Mesodermal cell (in vitro differentiated cells): ENCODE results near the gene B3GNT9.

Source experiments
- H3K27ac ChIP-seq: 2 replicates; pipeline ENCODE4 v1.7.0; 2013; ENCODE audit warnings: mild to moderate bottlenecking, low read depth, low read length, moderate library complexity; ENCODE audit not compliant: severe bottlenecking
- H3K36me3 ChIP-seq: 2 replicates; pipeline ENCODE4 v1.7.1; 2013; ENCODE audit warnings: mild to moderate bottlenecking, low read length, moderate library complexity; ENCODE audit not compliant: control insufficient read depth, insufficient read depth
- H3K4me1 ChIP-seq: one replicate; pipeline ENCODE4 v1.7.1; 2013; ENCODE audit warnings: mild to moderate bottlenecking, low read length; ENCODE audit not compliant: insufficient read depth, control insufficient read depth, poor library complexity, severe bottlenecking
- H3K4me3 ChIP-seq: 2 replicates; pipeline ENCODE4 v1.7.0; 2013; ENCODE audit warnings: low read length, control low read depth, mild to moderate bottlenecking; ENCODE audit not compliant: insufficient read depth, poor library complexity, severe bottlenecking; ENCODE audit errors: extremely low read depth
- H3K9me3 ChIP-seq: 2 replicates; pipeline ENCODE4 v1.7.1; 2013; ENCODE audit warnings: mild to moderate bottlenecking, low read length, moderate library complexity; ENCODE audit not compliant: control insufficient read depth
- WGBS, 2 experiments: methylation state at CpG; one replicate each; pipeline ENCODE4 v1.1.5; 2013; ENCODE audit warnings: missing lambda C conversion rate in 2 of 2; ENCODE audit not compliant: insufficient coverage in 2 of 2; 5-methylcytosine and 5-hydroxymethylcytosine counted together

The B3GNT9 gene

DNA sequence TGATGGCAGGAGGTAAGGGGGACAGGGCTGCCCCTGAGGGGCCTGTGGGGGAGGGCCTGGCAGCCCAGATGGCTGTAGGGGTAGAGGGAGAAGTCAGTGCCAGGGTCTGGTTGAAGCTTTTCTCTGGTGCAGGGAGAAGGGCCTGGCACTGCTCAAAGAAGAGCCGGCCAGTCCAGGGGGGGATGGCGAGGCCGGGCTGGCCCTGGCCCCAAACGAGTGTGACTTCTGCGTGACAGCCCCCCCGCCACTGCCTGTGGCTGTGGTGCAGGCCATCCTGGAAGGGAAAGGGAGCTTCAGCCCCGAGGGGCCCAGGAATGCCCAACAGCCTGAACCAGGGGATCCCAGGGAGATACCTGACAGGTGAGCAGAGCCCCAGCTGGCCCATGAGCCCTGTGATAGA is 16.8 kb upstream of the B3GNT9 start:
- WGBS, 2 experiments: 67 to 87% methylated on average over 7 of the region's 7 CpGs
- Histone ChIP-seq H3K9me3 (no peaks in the 10 kb centered on the region), H3K36me3 (no peaks in the 10 kb centered on the region), H3K4me1 (peaks cover 24% of the 10 kb centered on the region), H3K27ac (no peak overlapping the region), H3K4me3 (no peak overlapping the region)

GRCh38 chr16:67166598-67167168 is 15.9 kb upstream of the B3GNT9 start:
- H3K9me3 ChIP-seq: no peaks in the 10 kb centered on the region
- WGBS, 2 experiments: 60 to 79% methylated on average over 2 to 5 of the region's 5 CpGs
- H3K36me3 ChIP-seq: no peaks in the 10 kb centered on the region

GRCh38 chr16:67166110-67166547 is 15.3 kb upstream of the B3GNT9 start:
- no peaks in the 10 kb centered on the region for H3K36me3 ChIP-seq
- no peak overlapping the region for H3K4me3 ChIP-seq
- H3K9me3 ChIP-seq: no peaks in the 10 kb centered on the region
- peaks cover 21% of the 10 kb centered on the region for H3K4me1 ChIP-seq
- WGBS, 2 experiments: 24 to 50% methylated on average over 2 to 9 of the region's 18 CpGs
- no peak overlapping the region for H3K27ac ChIP-seq

More at GRCh38 chr16:67166598-67167168, 15.9 kb upstream of the B3GNT9 start:
- H3K4me1 ChIP-seq: peaks cover 24% of the 10 kb centered on the region
- no peak overlapping the region for H3K27ac ChIP-seq
- H3K4me3 ChIP-seq: no peak overlapping the region

GRCh38 chr16:67165121-67166078 is 14.6 kb upstream of the B3GNT9 start:
- Histone ChIP-seq H3K9me3 (no peaks in the 10 kb centered on the region), H3K36me3 (no peaks in the 10 kb centered on the region), H3K27ac (no peak overlapping the region), H3K4me1 (peaks cover 23% of the 10 kb centered on the region), H3K4me3 (no peak overlapping the region)
- WGBS, 2 experiments: 4% methylated on average over 55 to 56 of the region's 85 CpGs

DNA sequence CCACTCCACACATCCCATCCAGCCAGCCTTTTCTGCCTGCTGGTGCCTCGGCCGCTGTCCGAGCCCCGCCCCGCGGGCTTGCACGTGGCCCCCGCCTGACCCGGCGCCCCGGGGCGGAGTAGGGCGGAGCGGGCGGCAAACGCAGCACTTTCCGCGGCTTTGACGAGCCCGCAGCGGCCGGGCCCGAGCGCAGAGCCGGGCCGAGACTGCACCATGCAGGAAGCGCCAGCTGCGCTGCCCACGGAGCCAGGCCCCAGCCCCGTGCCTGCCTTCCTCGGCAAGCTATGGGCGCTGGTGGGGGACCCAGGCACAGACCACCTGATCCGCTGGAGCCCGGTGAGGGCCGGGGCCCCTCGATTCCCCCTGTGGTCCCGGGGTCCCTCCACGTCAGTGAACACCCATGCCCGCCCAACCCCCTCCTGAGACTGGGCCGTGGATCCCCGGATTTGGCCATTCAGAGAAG is 13.8 kb upstream of the B3GNT9 start, which contains the start of gene HSF4:
HSF4 (plus strand) TSS at position 147 of the 463 bp plus-strand sequence; CDS start at position 214, 67 bp downstream.
- no peaks in the 10 kb centered on the region for H3K9me3 ChIP-seq
- H3K4me3 ChIP-seq: peak within 1 kb of the TSS; percentile 25
- H3K4me1 ChIP-seq: peaks cover 22% of the 10 kb centered on the region
- H3K27ac ChIP-seq: no peak within 1 kb of the TSS
- no peaks in the 10 kb centered on the region for H3K36me3 ChIP-seq
- 2 to 4% methylated on average over 25 to 38 of the region's 41 CpGs for WGBS, 2 experiments

DNA sequence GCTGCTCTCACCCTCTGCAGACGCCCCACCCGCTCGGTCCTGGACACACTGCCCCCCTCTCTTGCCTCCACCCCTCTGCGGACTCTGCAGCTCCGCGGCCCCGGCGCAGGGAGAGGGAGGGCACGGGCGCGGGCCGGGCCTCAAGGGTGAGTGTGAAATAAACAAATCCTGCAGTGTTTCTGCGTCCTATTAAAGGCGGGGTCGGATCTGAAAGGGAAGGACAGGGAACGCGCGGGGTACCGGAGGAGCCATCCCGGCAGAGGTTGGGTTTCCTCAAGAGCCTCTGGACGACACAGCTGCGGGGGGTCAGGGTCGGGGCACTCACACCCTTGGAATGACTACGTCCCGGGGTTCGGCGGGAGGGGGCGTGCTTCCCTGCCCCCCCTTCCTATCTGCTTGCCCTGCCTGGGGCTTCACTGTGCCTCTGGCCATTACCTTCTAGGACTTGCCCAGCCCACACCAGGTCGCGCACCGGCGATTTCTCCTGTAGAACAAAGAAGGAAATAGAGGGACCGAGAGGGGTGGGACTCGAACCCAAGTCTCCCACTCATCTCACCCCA is 13.3 kb upstream of the B3GNT9 start:
- Histone ChIP-seq H3K36me3 (no peaks in the 10 kb centered on the region), H3K9me3 (no peaks in the 10 kb centered on the region), H3K4me3 (peak overlapping the region; percentile 25), H3K27ac (no peak overlapping the region), H3K4me1 (peaks cover 21% of the 10 kb centered on the region)
- WGBS, 2 experiments: 3% methylated on average over 11 to 14 of the region's 34 CpGs

GRCh38 chr16:67163164-67163998 is 12.6 kb upstream of the B3GNT9 start:
- 2% methylated on average over 69 to 86 of the region's 99 CpGs for WGBS, 2 experiments
- no peaks in the 10 kb centered on the region for H3K9me3 ChIP-seq
- H3K4me3 ChIP-seq: peak overlapping the region; percentile 25
- H3K27ac ChIP-seq: no peak overlapping the region
- peaks cover 25% of the 10 kb centered on the region for H3K4me1 ChIP-seq
- no peaks in the 10 kb centered on the region for H3K36me3 ChIP-seq

- Histone ChIP-seq H3K27ac (no peak overlapping the region), H3K4me1 (peaks cover 25% of the 10 kb centered on the region), H3K9me3 (no peaks in the 10 kb centered on the region), H3K4me3 (peak overlapping the region; percentile 25), H3K36me3 (no peaks in the 10 kb centered on the region)
- WGBS, 2 experiments: 5 to 7% methylated on average over 35 to 44 of the region's 44 CpGs
Measured at GRCh38 chr16:67162506-67163163, 11.8 kb upstream of the B3GNT9 start.

GRCh38 chr16:67161595-67162058 is 10.8 kb upstream of the B3GNT9 start:
- H3K27ac ChIP-seq: no peak overlapping the region
- H3K4me1 ChIP-seq: peaks cover 25% of the 10 kb centered on the region
- WGBS, 2 experiments: 22 to 23% methylated on average over 22 of the region's 25 CpGs
- no peak overlapping the region for H3K4me3 ChIP-seq
- H3K9me3 ChIP-seq: no peaks in the 10 kb centered on the region
- no peaks in the 10 kb centered on the region for H3K36me3 ChIP-seq
